Right atrium auricular region (tissue), 2 donors: ENCODE data around the gene FANCM. TPM values are rescaled to one million over a fixed set of nuclear protein-coding genes. Genes with fewer than 3 reads are reported as not detected.
A peak's percentile ranks its signal among the peaks of the same experiment; 100 is the strongest.

ENCODE experiments used
- DNase-seq: peaks from one replicate; pipeline ENCODE4 v3.0.0-alpha.2; 2019; ENCODE audit warnings: low spot score
- H3K27ac ChIP-seq, 2 donors: fragments of 200-600 bp; sonication (generic); 1 replicate in 1 of 2; 2 replicates in 1 of 2; pipeline ENCODE4 v1.5.1; 2016 to 2019
- H3K27me3 ChIP-seq, 2 donors: fragments of 200-600 bp; sonication (generic); one replicate each; pipeline versions ENCODE4 v1.5.1 to v1.6.0; 2017 to 2019
- H3K36me3 ChIP-seq: fragments of 200-600 bp; sonication (generic); one replicate; pipeline ENCODE4 v1.5.1; 2016
- H3K4me1 ChIP-seq, 2 donors: fragments of 200-600 bp; sonication (generic); one replicate each; pipeline versions ENCODE4 v1.5.1 to v1.6.0; 2017 to 2019
- H3K4me3 ChIP-seq, 2 donors: fragments of 200-600 bp; sonication (generic); 1 replicate in 1 of 2; 2 replicates in 1 of 2; pipeline ENCODE4 v1.5.1; 2017 to 2019; ENCODE audit warnings: mild to moderate bottlenecking in 1 of 2, moderate library complexity in 1 of 2
- H3K9me3 ChIP-seq, 2 donors: fragments of 200-600 bp; sonication (generic); one replicate each; pipeline ENCODE4 v1.5.1; 2019
- CTCF ChIP-seq, 2 donors: fragments of 200-600 bp; sonication (generic); IDR thresholded peaks; one replicate each; pipeline ENCODE4 v1.5.1; 2019; ENCODE audit warnings: antibody characterized with exemption in 2 of 2
- total RNA-seq, 2 donors: library from RNA; depleted of rRNA; stranded (reverse); fragments of >200 nt; gene quantifications; one replicate each; pipeline ENCODE4 v1.1.0, GENCODE V29; 2016

The FANCM gene
- total RNA-seq, 2 donors from 2014 or later, result 1.9 to 3.9 TPM

GRCh38 chr14:45247427-45247826, 111.7 kb downstream of the FANCM start:
- Histone ChIP-seq H3K36me3 (no peaks in the 10 kb centered on the region), H3K27ac (no peak overlapping the region), H3K4me1 (peaks cover 0 to 4% of the 10 kb centered on the region in 2 donors), H3K4me3 (no peak overlapping the region), H3K27me3 (no peaks in the 10 kb centered on the region), H3K9me3 (no peaks in the 10 kb centered on the region)
- DNase-seq, result no peak
- no peak for TF ChIP-seq CTCF (IDR thresholded peaks at IDR 0.05)

DNA sequence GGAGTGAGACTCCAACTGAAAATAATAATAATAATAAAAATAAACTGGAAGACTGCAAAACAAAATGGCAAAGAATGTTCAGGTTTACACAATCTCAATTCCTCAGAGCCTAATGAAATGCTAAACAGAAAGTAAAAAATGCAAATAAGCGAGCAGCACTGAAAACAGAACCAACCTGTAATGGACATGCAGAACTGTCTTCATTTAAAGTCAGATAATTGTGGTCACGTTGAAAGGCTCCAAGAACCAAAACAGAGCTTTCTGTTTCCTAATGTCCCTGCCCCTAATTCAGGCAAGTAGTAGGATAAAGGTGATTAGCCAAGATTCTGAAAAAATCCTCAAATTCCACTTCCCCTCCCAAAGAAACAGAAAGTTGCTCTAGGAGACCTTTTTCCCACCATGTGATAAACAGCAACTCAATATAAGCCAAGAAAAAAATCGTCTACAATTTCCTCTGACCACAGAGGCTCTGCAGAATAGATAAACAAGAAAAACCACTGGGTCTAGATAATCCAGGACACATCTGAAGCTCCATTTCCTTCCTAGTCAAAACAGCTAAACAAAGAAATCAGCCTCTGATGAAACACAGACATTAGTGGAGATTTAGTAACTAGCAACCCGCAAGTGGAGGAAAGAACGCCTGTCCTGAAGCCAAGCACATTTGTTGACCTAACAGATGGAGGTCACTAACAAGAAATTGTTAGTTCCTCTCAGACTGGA, 114.3 kb downstream of the FANCM start:
- H3K27ac ChIP-seq, result peak overlapping the region in 1 of 2 donors; percentile 18
- H3K4me3 ChIP-seq, result no peak overlapping the region

More for the DNA sequence above, 114.3 kb downstream of the FANCM start:
- Histone ChIP-seq H3K4me1 (peaks cover 0 to 4% of the 10 kb centered on the region in 2 donors), H3K9me3 (no peaks in the 10 kb centered on the region), H3K36me3 (no peaks in the 10 kb centered on the region), H3K27me3 (no peaks in the 10 kb centered on the region)
- no peak for DNase-seq
- TF ChIP-seq CTCF (IDR thresholded peaks at IDR 0.05), result no peak

Other genes starting within 250 kb of the FANCM start
- 1 to 10 TPM; 6.4 to 8.5 TPM for gene KLHL28, start 174.0 kb upstream of the FANCM start, total RNA-seq
- gene TOGARAM1, start 173.7 kb upstream of the FANCM start, total RNA-seq, result 10 to 100 TPM; 15.1 to 24.7 TPM
- gene PRPF39, start 51.8 kb upstream of the FANCM start, total RNA-seq, result 1 to 10 TPM; 7.8 to 8.0 TPM
- 10 to 100 TPM; 45.5 to 72.3 TPM for gene FKBP3, start 1.4 kb upstream of the FANCM start, total RNA-seq
- 10 to 100 TPM in 1 of 2 donors, 1 to 10 TPM in 1; 6.1 to 10.4 TPM for gene MIS18BP1, start 117.3 kb downstream of the FANCM start, total RNA-seq